GM19023 (cell line): ENCODE measurements around the gene BAX.
"Not testable (repeated sequence)": the region's sequence is repeated elsewhere in the genome, so short reads cannot be mapped to it uniquely, and the experiment has no call there.

ENCODE experiments used
- ATAC-seq: cut with Tn5 transposase; IDR thresholded peaks from one replicate; pipeline ENCODE4 v1.9.1; 2021; ENCODE audit warnings: mild to moderate bottlenecking, moderate library complexity; ENCODE audit not compliant: unreplicated experiment

The BAX gene

DNA sequence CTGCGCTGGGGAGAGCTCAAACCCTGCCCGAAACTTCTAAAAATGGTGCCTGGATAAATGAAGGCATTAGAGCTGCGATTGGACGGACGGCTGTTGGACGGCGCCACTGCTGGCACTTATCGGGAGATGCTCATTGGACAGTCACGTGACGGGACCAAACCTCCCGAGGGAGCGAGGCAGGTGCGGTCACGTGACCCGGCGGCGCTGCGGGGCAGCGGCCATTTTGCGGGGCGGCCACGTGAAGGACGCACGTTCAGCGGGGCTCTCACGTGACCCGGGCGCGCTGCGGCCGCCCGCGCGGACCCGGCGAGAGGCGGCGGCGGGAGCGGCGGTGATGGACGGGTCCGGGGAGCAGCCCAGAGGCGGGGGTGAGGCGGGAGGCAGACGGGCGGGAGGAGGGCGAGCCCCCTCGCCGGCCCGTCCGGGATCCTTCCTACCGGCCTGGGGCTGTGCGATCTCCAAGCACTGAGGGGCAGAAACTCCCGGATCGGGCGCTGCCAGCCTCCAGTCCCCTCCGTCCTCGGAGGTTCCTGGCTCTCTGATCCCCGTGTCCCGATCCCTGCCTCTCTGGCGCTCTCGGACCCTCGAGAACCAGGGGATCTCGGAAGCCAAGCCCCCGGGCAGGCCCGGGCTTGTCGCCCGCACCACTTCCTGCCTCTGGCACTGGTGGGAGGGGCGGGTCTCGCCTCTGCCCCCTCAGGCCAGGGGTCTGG lies at the start of gene BAX:
TSS of gene BAX (plus strand) at position 281 of the 713 bp plus-strand sequence. CDS start at position 335, 54 bp downstream.
- peak; percentile 89 for ATAC-seq

DNA sequence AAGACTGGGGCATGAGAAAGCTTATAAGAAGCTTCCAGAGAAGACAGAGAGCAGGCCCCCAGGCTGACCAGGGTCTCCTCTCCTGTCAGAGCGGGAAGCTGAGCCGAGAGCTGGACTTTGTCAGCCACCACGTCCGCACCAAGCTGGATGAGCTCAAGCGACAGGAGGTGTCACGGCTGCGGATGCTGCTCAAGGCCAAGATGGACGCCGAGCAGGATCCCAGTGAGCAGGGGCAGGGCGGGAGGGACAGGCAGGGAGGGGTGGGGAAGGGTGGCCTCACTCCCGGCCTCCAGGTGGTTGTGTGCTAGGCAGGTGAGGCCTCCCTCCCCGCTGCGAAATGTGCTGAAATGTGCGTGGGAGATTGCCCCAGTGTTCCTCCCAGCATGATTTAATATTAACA lies 49.0 kb upstream of the BAX start:
- ATAC-seq: no peak

DNA sequence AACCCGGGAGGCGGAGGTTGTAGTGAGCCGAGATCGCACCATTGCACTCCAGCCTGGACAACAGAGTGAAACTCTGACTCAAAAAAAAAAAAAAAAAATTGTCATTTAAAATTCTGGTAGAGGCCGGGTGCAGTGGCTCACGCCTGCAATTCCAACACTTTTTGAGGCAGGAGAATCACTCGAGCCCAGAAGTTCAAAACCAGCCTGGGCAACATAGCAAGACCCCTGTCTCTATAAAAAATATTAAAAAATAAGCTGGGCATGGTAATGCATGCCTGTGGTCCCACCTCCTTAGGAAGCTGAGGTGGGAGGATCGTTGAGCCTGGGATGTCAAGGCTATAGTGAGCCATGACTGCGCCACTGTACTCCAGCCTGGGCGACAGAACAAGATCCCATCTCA lies 48.4 kb upstream of the BAX start:
- ATAC-seq: no peak

DNA sequence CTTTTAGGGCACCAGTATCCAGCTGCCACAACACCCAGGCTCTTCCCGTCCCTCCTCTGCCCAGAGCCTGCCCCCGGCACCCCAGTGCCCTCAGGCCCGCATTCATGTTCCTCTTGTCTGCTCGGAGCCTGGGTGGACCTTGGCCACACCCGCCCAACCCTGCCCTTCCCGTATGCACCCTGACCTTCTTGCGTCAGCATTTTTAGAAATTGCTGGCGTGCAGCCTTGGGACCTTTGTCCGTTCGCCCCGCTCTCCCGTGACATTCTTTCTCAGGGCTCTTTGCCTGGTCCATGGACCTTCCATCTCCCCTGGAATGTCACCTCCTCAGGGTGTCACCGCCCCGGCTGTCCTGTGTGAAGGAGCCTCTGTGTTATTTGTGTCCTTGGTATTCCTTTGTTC lies 47.0 kb upstream of the BAX start:
- ATAC-seq: no peak

DNA sequence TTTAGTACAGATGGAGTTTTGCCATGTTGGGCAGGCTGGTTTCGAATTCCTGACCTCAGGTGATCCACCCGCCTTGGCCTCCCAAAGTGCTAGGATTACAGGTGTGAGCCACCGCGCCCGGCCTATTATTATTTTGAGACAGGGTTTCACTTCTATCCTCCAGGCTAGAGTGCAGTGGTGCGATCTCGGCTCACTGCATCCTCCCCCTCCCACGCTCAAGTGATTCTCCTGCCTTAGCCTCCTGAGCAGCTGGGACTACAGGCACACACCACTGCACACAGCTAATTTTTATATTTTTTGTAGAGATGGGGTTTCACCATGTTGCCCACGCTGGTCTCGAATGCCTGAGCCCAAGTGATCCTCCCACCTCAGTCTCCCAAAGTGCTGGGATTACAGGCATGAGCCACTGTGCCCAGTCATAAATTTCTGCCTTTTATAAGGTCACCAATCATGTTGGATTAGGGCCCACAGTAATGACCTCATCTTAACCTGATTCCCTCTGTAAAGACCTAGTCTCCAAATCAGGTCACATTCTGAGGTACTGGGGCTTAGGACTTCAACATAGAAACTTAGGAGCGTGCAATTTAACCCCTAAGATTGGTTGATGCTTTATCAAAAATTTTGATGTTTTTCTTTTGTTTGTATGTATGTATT lies 45.1 kb upstream of the BAX start:
- not testable (repeated sequence) for ATAC-seq

DNA sequence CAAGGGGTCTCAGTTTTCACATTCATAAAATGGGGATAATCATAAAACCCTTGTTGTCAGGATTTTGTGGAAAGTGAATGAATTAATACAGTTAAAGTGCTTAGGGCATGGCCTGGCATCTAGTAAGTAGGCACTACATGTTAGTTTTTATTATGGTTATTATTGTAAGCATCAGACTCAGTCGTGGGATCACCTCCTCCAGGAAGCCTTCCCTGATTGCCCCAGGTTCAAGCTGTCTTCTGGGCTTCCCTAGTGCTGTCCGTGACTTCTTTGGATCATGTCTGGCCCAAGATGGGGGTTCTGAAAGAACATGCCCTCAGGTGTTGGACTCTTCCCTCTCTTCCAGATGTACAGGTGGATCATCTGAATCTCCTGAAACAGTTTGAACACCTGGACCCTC lies 43.9 kb upstream of the BAX start:
- ATAC-seq: no peak

DNA sequence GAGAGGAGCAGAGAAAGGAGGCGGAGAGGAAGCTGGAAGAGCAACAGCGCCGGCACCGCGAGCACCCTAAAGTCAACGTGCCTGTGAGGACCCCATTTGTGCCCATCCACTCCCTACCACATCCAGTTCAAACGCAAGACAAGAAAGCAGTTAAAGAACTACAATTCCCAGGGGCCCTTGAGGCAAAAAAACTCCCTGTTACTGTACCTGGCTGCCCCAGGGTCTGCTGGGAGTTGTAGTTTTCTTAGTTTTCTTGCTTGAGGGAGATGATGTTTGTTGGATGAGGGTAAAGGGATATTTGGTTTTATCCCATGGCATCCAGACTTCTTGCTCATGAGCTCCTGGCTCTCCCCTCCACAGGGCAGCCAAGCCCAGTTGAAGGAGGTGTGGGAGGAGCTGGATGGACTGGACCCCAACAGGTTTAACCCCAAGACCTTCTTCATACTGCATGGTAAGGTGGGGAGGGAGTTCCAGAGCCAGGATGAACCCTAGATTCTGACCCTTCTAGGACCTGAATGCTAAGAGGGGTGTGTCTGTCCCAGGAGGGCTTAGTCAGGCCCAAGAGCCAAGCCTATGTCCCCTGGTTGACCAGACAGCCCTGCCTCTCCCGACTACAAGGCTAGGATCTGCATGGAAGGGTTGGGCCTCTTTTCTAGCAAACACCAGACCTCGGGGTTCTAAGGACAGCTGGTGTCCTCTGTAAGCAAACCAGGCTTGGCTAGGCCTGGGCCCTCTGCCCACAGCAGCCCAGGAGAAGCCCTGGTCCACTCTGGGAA lies 41.4 kb upstream of the BAX start:
- no peak for ATAC-seq

DNA sequence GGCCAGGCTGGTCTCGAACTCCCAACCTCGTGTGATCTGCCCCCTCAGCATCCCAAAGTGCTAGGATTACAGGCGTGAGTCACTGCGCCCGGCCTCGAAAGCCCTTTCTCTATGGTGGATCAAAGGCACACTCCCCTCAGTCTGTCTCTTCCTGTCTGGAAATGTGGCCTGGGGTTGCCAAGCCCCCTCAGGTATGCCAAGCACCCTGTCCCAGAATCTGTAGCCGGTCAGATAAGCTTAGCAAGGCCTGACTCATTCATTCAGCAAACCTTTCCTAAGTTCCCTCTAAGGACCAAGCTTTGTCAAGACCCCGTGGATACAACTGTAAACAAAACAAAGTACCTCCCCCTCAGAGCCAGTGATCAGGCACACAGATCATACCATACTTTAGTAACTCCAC lies 40.5 kb upstream of the BAX start:
- ATAC-seq: no peak

DNA sequence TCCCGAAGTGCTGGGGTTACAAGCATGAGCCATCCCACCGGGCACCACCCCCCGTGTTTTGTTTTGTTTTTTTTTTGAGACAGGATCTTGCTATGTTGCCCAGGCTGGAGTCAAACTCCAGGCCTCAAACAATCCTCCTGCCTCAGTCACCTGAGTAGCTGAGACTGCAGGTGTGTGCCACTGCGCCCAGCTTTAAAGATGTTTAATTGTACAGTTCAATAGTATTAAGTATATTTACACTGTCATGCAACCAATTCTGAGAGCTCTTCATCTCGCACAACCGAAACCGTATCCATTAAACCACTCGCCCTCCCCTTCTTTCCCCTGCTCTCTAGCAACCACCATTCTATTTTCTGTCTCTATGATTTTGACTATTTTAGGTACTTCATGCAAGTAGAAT lies 38.9 kb upstream of the BAX start:
- no peak for ATAC-seq

DNA sequence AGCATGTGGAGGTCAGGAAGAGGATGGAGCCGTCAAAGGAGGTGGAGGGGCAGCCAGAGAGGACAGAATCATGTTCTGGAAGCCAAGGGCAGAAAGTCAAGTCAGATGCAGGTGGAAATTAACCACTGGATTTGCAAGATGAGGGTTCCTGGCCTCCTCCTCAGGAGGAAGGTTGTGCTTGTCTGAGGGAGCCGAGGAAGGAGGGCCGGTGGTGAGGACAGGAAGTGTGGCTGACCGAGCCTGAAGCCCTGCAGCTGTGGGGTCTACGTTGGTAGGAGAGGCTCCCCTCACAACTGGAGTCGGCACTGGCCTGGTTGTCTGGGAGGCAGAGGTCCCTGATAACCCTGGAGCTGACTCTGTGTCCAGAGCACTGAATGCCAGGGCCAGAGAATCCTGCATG lies 36.6 kb upstream of the BAX start:
- no peak for ATAC-seq

DNA sequence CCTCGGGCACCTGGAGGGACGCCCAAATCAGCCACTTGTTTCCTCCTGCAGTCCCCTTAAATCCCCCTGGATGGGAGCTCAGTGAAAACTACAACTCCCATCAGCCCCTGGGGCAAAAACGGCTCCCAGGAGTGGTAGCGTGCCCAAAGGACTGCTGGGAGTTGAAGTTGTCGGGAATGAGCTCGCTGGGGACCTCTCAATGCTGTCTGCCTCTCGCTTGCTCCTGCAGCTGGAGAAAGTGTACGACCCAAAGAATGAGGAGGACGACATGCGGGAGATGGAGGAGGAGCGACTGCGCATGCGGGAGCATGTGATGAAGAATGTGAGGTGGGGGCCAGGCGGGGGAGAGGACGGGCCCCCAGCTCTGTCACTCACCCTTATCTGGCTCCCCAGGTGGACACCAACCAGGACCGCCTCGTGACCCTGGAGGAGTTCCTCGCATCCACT lies 35.9 kb upstream of the BAX start:
- no peak for ATAC-seq

DNA sequence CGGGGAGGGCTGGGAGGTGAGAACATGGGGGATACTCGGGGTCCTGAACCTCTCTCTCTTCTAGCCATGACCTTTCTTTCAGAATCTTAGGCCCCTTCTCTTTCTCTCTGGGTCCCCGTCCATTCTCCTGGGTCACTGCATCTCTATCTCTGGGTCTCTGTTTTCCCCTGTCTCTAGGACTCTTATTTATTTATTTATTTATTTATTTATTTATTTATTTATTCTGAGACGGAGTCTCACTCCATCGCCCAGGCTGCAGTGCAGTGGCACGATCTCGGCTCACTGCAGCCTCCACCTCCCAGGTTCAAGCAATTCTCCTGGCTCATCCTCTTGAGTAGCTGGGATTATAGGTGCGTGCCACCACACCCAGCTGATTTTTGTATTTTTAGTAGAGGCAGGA lies 35.4 kb upstream of the BAX start:
- not testable (repeated sequence) for ATAC-seq

DNA sequence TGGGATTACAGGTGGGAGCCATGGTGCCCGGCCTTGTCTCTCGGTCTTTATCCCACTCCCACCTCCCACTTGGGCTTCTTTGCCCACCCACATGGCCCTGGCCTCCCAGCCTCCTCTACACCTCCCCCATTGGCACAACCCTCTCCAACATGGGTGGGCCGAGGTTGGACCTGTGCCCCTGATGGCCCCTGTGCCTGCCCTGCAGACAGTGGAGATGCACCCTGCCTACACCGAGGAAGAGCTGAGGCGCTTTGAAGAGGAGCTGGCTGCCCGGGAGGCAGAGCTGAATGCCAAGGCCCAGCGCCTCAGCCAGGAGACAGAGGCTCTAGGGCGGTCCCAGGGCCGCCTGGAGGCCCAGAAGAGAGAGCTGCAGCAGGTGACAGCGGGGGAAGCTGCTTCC lies 33.7 kb upstream of the BAX start:
- ATAC-seq: no peak

DNA sequence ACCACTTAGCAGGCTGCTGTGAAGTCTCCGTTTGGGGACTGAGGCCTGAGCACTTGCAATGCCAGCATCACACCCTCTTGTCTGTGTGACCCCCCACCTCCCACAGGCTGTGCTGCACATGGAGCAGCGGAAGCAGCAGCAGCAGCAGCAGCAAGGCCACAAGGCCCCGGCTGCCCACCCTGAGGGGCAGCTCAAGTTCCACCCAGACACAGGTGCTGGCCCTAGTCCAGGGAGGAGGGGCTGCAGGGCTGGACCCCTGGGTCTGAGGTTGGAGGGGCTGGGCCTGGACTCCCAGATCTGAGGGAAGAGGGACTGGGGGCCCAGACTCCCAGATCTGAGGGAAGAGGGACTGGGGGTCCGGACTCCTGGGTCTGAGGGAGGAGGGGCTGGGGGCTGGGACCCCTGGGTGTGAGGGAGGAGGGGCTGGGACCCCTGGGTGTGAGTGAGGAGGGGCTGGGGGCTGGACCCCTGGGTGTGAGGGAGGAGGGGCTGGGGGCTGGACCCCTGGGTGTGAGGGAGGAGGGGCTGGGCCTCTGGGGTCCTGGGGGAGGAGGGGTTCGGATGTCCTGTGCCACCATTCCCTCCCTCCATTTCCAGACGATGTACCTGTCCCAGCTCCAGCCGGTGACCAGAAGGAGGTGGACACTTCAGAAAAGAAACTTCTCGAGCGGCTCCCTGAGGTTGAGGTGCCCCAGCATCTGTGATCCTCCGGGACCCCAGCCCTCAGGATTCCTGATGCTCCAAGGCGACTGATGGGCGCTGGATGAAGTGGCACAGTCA lies 32.8 kb upstream of the BAX start:
- ATAC-seq: no peak

DNA sequence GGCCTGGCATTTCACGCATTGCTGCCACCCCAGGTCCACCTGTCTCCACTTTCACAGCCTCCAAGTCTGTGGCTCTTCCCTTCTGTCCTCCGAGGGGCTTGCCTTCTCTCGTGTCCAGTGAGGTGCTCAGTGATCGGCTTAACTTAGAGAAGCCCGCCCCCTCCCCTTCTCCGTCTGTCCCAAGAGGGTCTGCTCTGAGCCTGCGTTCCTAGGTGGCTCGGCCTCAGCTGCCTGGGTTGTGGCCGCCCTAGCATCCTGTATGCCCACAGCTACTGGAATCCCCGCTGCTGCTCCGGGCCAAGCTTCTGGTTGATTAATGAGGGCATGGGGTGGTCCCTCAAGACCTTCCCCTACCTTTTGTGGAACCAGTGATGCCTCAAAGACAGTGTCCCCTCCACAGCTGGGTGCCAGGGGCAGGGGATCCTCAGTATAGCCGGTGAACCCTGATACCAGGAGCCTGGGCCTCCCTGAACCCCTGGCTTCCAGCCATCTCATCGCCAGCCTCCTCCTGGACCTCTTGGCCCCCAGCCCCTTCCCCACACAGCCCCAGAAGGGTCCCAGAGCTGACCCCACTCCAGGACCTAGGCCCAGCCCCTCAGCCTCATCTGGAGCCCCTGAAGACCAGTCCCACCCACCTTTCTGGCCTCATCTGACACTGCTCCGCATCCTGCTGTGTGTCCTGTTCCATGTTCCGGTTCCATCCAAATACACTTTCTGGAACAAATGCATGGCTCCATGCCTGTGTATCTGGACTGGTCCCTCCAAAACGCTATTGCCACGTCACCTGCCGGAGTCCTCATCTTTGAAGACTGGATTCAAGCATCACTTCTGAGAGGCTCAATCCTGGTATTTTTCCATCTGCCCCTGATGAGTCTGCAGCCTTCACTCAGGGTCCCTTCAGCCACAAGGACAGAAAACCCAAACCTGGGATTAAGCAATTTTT lies 31.9 kb upstream of the BAX start:
- no peak for ATAC-seq

DNA sequence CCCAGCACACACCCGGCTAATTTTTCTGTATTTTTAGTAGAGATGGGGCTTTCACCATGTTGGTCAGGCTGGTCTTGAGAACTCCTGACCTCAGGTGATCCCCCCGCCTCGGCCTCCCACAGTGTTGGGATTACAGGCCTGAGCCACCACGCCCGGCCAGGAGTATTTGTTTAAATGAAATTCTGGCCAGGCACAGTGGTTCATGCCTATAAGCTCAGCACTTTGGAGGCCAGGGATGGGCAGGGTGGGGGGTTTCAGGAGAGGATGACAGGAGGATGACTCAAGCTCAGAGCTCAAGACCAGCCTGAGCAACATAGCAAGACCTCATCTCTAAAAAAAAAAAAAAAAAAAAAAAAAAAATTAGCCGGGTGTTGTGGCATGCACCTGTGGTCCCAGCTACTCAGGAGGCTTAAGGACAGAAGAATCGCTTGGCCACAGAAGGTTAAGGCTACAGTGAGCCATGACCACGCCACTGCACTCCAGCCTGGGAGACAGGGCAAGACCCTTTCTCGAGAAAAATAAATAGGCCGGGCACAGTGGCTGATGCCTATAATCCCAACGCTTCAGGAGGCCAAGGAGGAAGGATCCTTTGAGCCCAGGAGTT lies 29.3 kb upstream of the BAX start:
- ATAC-seq: no peak

DNA sequence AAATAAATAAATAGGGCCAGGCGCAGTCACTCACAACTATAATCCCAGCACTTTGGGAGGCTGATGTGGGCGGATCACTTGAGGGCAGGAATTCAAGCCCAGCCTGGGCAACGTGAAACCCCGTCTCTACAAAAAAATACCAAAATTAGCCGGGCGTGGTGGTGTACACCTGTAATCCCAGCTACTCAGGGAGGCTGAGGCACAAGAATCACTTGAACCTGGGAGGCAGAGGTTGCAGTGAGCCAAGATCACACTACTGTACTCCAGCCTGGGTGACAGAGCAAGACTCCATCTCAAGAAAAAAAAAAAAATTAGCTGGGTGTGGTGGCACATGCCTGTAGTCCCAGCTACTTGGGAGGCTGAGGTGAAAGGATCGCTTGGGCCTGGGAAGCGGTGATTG lies 28.8 kb upstream of the BAX start:
- ATAC-seq: not testable (repeated sequence)

DNA sequence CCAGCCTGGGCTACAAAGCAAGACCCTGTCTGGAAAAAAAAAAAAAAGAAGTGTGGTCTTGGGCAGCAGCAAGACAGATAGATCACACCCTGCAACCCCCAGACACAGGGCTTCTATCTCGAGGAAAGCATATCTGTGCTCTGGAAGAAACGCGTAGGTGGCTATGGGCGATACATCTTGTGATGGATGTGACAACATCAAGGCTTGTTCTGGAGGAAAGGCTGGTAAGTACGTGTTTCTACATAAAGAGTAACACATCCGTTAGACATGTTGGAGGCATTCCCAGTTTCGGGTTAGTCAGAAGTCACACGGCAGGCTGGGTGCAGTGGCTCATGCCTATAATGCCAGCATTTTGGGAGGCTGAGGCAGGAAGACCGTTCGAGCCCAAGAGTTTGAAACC lies 27.8 kb upstream of the BAX start:
- ATAC-seq: no peak

DNA sequence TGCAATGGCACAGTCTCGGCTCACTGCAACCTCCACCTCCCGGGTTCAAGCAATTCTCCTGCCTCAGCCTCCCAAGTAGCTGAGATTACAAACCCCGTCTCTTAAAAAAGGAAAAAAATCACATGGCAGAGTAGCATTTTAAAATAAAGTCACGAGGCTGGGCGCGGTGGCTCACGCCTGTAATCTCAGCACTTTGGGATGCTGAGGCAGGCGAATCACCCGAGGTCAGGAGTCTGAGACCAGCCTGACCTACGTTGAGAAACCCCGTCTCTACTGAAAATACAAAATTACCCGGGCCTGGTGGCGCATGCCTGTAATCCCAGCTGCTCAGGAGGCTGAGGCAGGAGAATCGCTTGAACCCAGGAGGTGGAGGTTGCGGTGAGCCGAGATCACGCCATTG lies 27.0 kb upstream of the BAX start:
- not testable (repeated sequence) for ATAC-seq
